ENCODE measurements around the gene ITPR1.

The ITPR1 gene

DNA sequence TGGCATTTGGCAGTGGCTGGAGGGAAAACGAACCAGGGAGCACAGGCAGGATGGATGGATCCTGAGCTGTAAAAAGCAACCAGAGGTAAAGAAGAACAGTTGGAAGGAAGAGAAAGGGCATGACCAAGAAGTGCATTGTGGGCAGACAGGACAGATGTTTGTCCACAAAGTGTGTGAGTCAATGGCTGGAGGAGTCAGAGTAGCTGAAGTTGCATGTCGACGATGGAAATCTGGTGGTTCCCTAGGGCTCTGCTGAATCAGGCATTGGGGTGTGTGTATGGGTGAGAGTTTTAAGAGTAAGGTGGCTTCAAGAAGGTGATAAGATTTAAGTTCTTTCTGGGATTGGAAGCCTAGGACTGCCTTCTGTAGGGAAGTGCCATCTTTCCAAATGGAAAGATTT is 272.1 kb downstream of the ITPR1 start:
- DNase-seq = no peak

DNA sequence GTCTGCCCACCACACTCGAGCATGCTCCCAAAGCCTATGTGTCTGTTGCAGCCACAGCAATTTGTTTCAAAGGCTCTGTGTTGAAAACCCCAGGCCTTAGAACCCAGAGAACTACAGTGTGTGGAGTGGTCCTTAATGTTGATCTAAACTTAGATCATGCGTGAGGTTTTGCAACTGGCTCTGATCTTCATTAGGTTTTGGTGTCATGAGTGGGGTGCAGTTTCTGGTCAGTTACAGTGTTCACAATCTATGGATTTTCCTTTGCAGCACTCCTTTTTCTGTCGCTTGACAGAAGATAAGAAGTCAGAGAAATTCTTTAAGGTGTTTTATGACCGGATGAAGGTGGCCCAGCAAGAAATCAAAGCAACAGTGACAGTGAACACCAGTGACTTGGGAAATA is 273.1 kb downstream of the ITPR1 start:
- DNase-seq = no peak

DNA sequence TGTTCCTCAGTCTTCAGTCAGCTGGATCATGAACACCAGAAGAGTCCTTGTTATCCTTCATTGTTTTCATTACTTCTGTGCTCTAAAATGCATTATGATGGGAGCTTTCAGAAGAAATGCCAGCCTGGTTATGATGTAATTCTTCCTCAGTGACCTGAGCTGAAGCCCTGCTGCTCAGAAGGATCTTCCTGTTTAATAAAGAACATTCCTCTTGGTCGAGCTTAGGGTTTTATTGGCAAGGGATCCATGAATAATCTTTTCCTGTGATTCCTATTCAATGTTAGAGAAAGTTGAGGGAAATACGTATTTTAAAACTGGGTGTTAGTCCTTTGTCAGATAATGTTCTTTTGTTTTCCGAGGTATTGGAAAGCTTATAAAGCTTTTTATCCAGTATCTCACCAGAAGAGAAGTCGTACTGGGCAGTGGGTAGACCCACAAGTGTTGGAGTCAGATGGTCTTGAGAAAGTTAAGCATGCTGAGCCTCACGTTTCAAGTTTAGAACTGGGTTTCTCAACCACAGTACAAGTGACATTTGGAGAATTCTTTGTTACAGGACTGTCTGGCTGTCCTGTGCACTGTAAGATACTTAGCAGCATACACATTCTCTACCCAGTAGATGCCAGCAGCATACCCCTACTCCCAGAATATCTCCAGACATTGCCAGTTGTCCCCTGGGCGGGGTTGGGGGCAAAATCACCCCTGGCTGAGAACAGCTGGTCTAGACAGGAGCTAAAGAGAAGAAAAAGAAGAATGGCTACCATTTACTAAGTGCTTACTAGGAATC is 273.8 kb downstream of the ITPR1 start:
- no peak for DNase-seq

DNA sequence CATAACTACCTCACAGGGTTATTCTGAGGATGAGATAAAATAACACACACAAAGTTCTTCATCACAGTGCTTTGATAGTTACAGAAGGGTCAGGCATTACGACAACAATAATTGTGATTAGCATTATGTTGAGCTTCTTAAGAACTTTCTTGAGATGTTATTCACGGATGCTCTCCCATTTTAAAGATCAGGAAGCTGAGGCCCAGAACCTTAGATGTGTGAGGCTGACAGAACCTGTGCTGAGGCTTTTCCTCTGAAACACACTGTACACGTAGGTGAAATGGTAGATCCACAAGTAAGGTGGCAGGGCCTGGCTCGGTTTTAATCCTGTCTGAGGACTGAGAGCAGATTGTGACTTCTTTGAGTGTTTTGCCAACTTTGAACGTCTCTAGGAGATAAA is 274.9 kb downstream of the ITPR1 start:
- no peak for DNase-seq

DNA sequence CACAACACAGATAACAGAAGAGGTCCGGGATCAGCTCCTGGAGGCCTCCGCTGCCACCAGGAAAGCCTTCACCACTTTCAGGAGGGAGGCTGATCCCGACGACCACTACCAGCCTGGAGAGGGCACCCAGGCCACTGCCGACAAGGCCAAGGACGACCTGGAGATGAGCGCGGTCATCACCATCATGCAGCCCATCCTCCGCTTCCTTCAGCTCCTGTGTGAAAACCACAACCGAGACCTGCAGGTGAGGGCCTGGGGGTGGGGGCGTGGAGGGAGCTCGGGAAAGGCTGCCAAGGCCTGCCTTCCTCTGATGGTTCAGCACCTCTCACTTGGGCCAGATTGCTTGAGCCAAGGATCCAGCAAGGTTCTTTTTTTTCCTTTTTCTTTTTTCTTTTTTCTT is 275.4 kb downstream of the ITPR1 start:
- no peak for DNase-seq

DNA sequence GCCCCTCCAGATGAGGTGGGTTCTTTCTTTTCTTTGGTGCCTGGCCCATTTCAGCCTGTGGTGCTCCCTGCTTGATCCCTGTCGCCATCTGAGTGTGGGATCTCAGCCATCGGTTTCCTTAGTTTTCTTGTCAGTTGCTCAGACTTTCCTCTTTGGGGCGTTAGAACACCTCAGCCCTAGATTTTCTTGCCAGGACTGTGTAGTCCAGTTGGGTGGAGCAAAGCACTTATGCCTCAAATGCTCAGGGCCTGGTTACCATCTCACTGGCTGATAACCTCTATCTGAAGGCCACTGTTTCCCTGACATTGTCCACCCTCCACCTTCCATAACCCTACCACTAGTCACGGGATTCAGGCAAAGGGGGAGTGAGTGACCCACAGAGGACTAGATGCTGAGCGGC is 277.4 kb downstream of the ITPR1 start:
- no peak for DNase-seq

DNA sequence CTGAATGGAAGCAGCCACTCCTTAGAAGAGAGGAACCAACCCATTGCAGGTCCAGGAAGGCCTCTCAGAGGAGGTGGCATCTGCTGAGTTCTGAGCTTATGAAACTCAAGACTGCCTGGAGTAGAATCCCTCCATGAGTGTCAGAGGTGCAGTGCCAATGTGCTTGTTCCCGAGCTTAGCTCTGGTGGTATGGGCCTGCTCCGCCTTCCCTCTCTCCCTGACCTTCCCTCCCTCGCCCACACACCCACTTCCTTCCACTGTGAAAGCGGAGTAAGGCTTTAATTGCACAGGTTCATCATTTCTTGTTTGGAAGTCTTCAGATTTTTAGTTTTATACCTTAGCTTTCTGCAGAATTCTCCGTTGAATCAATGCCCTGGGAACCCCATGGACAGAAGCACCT is 278.1 kb downstream of the ITPR1 start:
- DNase-seq = no peak

DNA sequence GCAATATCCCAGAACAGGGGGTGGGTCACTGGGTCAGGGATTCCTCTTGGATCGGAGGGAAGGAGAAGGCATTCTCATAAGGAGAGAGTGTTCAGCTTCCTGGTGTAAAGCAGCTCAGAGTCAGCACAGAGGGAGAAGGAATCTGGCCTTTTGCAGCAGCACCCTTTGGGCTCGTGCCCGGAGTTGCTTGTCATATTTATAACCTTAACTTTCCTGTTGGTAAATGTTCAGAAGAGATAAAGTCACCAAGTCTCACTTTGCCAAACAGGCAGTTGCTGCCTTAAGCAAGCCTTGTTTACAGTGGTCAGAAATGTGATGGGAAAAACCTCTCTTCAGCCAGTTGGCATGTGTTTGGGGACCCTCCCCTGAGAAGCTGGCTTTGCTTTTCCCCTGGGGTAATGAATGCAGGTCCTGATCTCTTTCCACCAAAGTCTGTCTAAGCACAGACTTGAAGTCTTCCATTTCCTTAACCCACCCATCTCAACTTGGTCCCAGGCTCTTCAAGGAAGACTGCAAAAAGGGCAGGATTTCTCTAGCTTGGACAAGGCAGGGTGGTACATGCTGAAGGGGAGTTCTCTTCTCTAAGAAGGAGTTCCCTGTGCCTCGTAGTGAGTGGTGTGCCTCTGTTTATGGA is 279.1 kb downstream of the ITPR1 start:
- DNase-seq = no peak

DNA sequence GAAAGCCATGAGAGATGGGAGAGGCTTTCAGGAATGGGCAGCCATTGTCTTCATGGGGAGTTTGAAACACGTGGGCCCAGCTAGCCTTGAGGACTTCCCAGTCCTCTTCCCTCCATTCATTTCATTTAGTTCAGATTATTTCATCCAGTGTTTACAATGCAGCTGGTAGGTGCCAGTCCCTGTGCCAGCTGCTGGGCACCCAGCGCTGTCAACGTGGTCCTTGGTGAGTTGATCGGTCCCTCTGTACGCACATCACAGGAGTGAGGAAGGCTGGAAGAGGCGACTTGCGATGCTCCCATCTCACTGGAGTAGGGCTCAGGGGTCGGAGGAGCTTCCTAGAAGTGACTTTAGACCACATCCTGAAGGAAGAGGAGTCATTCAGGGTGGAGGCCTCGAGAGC is 279.7 kb downstream of the ITPR1 start:
- no peak for DNase-seq

DNA sequence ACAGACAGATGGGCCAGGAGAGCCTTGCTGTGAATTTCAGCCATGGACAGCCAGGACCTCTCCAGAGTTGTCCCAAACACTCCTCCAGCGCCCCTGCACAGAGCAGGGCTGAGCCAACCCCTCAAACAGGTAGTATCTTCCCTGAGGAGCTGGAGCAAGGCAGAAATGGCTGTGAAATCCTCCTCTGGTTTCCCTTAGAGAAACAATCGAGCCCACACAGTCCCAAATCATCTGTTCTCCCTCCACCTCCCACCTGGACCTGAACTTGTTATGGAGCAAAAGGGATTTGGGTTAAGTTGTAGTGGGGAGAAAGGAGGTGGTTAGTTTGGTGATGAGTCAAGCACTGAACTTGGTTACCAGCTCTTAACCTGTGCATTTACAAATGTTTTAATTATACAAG is 280.4 kb downstream of the ITPR1 start:
- DNase-seq = no peak

DNA sequence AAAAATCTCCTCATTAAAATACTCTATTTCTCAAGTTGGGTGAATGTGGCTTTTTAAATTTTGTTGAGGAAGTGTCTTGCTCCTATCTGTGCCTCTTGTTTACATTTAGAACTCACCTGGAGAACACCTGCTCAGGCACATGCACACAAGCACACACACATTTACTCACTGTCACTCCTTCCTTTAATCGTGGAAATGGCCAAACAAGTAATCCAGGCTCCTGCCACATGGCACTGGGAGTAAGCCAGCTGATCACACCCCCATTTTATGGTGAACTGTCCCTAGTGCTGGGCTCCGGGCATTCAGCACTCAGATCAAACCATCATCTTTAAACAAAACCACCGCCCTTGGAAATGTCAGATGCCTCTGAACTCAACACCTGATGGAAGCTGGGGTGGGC is 281.4 kb downstream of the ITPR1 start:
- no peak for DNase-seq

DNA sequence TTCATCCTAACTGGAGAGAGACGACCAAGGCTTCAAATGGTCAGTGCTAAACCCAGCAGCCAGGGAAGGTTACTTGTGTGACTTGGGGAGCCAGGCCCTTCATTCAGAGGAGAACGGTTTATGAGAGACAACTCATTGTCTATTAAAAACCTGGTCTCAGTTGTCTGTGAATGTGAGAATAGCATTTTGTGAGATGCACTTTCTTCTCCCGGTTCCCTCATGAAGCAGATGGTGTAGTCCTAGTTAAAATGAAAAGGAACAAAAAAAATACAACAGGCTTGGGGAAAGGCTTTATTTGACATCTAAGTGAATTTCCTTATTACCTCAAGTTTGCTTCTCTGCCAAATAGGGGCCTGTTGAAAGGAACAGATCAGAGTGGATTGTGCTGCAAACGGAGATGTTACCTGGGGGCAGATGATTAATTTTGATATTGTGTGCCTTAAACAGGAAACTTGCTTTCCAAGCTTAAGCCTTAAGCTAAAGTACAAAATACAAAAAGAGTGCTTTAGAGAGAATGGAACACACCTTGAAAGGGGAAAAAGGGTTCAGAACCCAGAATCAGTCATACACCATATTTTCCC is 283.3 kb downstream of the ITPR1 start:
- no peak for DNase-seq

DNA sequence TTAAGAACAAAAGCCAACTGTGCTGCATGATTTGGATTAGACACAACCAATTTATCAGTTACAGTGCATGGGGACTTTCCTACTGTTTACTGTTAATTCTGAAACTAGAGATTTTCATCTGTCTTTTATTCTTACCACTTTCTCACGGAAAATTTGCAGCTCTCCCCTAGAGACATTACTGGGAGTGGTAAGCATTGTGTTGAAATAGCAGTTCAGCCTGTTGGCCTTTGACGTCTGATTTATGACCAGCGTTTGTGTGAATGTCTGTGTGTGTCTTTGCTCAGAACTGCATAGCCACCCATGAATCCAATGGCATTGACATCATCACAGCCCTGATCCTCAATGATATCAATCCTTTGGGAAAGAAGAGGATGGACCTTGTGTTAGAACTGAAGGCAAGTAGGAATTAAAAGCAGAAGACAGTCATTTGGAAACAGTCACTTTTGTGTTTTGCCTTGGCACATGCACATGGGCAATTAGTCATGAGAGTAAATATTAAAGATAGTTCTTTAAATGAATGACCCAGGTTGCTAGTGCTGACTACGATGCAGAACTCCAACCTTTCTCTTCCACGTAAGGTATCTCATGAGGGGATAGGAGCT is 283.9 kb downstream of the ITPR1 start:
- no peak for DNase-seq

DNA sequence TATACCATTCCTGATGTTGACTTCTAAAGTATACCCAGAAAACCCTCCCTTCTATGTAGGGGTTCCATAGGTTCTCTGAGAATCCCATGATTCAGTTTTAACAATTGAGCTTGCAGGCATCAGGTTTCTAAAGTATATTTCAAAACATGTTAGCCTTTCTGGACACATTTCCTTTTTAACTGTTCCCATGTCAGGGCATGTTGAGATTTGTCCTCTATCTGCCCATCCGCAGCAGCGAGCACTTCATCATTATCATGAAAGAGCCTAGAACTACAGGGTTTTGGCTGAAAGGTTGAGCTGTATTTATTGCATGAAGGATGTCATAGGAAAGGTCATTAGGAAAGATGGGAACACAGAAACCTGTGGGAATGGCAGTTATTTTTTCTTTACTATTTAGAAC is 285.0 kb downstream of the ITPR1 start:
- no peak for DNase-seq

DNA sequence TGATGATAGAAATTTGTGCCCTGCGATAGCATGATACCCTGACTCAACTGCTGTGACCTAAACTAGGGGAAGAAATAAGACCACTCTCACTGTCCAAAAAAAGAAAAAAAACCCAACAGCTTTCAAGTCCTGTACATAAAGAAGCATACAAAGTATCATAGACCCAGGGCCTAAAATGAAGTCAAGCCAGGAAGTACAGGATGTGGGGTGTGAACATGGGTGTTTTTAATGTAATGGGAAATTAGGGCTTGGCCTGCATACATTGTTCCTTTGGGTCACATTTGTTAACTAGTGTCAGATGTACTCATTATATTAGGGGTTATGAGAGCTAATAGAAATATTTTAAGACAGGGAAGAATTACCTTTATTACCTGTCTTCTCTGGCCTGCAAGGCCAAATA is 285.6 kb downstream of the ITPR1 start:
- DNase-seq = no peak

DNA sequence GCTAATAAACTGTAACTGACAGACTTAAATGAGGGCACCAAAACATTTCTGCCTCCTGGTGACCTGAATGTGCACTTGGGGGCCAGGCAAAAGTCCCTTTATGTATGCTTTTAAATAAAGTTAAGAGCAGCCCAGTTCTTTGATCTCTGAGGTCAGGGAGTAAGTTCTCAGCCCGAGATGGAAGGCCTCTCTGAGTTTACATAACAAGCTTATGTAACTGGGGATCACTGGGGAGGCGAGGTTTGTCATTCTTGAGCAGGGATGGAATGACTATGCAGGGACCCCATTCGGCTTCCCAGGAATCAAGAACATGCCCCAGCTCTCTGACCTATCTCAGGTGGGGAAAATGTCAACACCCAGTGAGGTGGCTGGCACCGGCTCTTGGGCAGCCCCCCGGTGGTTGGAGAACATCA is 287.4 kb downstream of the ITPR1 start:
- no peak for DNase-seq

DNA sequence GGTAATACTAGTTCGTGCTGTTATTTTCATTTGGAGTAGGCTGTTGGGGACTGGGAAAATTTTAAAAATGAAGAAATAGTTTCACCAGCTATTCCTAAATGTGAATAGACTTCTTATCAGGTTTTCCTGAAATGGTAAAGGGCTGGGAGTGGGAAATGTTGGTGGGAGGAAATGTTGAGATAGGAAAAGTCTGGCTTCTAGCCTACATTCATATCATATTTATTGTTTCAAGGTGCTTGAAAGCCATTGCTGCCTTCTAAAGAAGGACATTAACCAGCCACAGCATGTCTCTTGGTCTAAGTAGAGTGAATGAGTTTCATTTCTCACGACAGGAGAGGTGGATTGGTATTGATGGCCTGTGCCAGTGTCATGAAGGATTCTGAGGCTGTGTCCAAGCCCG is 288.9 kb downstream of the ITPR1 start:
- no peak for DNase-seq

DNA sequence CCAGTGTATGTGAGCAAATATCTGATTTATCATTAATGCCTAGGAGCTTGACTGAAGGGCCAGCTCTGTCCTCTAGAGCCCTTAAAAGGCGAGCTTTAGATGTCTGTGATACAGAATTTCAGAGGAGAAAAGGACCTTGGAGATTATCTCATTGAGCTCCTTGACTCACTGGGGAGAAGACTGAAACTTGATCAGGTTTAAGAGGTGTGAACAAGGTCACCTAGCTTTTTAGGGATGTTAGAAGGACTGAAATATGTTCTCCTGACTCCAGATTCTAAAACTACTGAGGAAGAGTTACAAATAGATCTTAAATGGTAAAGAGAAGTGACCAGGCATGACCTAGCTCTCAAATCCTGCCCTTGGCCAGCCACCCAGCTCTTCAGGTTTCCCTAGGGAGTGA is 292.4 kb downstream of the ITPR1 start:
- no peak for DNase-seq

DNA sequence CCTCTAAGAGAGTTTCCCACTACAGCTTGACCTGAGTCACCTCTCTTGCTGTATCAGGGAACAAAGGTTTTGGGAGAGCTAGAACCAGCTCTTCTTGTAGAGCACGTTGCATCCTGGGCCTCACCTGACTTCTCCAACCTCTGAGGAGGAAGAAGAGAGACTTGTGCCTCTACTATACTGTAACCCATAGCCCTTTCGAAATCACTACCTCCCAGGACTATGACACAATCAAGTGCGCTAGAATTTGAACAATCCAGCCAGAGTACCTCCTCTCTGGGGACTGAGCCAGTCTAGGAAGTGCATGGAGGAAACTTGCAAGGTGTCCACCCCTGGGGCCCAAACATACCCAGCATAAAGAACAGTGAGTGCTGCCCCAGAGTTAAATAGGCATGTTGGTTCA is 293.3 kb downstream of the ITPR1 start:
- no peak for DNase-seq

DNA sequence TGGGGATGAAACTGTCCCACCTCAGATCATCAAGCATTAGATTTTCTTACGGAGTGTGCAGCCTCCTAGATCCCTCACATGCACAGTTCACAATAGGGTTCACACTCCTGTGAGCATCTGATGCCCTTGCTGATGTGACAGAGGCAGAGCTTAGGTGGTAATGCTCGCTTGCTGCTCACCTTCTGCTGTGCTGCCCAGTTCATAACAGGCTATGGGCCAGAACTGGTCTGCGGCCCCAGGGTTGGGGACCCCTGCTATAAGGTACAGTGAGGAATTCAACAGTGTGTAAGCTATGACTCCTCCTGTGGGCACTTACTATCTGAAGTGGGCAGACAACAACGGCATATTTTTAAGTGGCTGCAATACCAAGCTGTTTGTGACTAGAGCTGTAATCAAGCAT is 298.2 kb downstream of the ITPR1 start:
- no peak for DNase-seq

DNA sequence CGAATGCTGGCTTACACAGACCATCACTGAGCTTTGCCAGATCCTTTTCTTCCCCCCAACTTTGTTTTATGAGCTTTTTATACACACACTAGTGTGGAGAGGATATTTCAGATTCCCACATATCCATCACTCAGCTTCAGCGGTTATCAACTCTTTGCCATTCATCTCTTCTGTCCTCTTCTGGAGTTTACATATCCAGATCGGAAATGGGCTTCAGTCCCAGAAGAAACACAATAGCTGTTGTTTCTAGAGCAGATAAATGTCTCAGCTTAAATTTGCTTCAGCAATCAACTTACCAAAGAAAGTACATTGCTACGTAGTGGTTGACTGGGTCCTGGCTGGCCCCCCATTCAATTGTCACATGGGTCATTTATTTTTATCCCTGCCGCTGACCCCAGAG is 300.2 kb downstream of the ITPR1 start:
- DNase-seq = no peak

DNA sequence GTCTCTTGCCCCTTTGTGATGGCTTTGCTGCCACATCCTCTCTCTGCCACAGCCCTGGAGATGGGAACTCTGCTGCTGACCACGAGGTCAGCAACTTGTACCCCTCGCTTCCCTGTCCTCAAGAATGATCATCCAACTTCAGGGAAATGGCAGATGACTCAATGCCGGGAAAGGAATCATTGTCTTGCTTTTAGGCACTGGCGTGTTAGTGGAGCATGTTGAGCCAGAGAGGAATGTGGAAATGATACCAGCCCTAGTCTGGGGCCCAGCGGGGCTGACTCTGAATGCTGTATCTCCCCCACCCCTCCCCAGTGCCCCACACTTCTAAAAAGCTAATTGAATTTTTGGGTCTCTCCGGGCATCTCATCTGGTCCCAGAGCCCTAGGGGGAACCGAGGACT is 301.2 kb downstream of the ITPR1 start:
- DNase-seq = no peak

DNA sequence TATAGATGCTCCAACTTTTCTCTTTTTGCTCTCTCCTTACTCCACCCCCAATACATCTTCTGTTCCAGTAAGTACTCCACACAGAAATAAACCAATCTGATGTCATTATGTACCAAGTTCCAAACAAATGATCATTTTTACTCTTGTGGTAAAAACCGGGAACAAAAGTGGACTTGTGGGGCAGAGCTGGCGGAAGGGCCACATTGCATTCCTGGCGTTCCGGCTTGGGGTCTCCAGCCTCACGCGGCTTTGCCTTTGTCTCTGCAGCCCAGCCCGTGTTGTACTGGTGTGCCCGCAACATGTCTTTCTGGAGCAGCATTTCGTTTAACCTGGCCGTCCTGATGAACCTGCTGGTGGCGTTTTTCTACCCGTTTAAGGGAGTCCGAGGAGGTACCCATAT is 301.6 kb downstream of the ITPR1 start:
- DNase-seq = no peak

DNA sequence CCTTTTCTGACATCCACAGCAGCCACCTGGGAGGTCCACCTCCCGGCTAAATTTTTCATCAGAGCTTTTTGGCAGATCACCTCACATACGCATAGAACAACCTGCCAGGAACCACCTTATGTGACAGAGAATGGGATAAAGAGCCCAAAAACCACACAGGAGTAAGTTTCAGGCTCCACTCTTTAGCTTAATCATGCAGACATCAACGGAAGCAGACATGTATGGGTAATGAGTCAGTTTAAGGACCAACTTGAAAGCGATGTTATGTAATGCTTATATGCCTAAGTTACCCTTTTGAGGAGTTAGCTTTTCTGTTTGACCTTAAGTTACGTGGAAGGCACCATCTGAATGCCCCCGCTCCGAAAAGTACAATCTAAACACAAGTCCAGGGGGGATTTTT is 302.8 kb downstream of the ITPR1 start:
- DNase-seq = no peak
